T47D (cell line): ENCODE data around the gene BMP8A.
"Not testable (repeated sequence)": the region's sequence is repeated elsewhere in the genome, so short reads cannot be mapped to it uniquely, and the experiment has no call there.

ENCODE experiments used
- DNase-seq, 2 experiments: peaks; one replicate each; pipeline versions ENCODE4 v3.0.0 to v3.0.0-alpha.2; 2011 to 2012; ENCODE audit warnings: low read depth in 1 of 2, low spot score in 1 of 2
- JUND ChIP-seq: IDR thresholded peaks from 2 replicates; pipeline ENCODE4 v1.6.1; 2012; ENCODE audit warnings: low read depth
- in situ Hi-C: cut with HindIII; loops from 2 replicates; pipeline ENCODE4 v1.10.0; 2016; ENCODE audit warnings: low sequenced_read_pairs, low pct_unique_long_range_greater_than_20kb

The BMP8A gene

DNA sequence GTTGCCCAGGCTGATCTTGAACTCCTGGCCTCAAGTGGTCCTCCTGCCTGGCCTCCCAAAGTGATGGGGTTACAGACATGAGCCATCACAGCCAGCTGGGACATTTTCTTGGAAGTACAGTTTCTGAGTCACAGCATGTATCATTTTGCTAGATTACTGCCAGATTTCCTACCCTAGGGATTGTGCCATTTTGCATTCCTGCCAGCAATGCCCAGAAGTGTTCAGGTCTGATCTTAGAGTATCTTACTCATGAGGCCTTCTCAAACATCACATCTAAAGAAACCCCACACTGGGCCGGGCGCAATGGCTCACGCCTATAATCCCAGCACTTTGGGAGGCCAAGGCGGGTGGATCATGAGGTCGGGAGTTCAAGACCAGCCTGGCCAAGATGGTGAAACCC, 10.2 kb downstream of the BMP8A start:
- in situ Hi-C loops = no loop called here
- no peak for DNase-seq
- TF ChIP-seq JUND = no peak

DNA sequence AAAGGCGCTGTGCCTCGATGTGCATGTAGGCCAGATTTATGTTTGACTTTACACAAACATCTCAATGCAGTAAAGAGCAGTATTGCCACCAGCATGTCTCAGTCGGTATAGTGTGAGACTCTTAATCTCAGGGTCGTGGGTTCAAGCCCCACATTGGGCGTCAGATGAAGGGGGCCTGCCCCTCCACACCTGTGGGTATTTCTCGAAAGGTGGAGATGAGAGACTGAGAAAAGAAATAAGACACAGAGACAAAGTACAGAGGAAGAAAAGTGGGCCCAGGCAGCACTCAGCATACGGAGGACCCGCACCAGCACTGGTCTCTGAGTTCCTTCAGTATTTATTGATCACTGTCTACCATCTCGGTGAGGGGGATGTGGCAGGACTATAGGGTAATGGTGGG, 13.0 kb downstream of the BMP8A start:
- DNase-seq, in situ Hi-C loops: not testable (repeated sequence)

DNA sequence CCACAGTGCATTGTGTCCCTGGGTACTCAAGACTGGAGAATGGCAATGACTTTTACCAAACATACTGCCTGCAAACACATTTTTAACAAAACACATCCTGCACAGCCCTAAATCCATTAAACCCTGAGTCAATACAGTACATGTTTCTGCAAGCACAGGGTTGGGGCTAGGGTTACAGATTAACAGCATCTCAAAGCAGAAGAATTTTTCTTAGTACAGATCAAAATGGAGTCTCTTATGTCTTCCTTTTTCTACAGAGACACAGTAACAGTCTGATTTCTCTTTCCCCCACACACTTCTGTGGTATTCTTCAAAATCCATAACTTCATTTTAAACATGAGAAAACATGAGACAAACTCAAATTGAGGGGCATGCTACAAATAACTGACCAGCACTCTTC, 13.9 kb downstream of the BMP8A start:
- DNase-seq = no peak
- in situ Hi-C loops = no loop called here
- no peak for TF ChIP-seq JUND

DNA sequence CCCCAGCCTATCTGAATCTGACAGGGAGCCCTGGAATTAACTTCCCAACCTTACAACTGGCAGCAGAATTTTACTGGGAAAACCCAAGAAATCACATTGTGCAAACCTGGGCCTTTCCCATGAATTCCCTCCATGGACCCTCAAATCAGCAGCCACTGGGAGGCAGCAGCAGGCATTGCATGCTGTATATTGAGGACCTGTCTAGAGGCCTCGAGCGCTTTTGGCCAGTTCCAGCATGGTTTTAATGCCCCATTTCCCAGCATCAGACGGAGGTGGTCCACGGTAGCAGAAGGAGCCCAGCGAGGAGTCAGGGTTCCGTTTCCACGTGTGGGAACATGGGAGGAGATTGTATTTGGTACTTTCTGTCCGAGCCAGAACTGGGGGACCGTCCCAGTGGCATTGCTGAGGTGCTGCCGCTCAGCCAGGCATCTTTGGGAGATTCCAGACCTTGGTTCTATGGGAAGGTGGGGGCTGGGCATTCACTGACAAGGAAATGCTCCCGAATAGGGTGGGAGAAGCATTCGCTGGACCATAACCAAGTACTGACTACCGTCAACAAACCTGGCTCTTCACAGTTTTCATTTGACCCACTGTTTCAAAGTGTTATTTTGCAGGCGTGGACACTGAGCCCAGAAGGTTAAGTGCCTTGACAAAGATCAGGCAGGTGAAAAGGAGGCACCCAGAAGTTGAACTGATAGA, 15.9 kb downstream of the BMP8A start:
- no peak for DNase-seq
- in situ Hi-C loops = no loop called here
- TF ChIP-seq JUND = no peak

DNA sequence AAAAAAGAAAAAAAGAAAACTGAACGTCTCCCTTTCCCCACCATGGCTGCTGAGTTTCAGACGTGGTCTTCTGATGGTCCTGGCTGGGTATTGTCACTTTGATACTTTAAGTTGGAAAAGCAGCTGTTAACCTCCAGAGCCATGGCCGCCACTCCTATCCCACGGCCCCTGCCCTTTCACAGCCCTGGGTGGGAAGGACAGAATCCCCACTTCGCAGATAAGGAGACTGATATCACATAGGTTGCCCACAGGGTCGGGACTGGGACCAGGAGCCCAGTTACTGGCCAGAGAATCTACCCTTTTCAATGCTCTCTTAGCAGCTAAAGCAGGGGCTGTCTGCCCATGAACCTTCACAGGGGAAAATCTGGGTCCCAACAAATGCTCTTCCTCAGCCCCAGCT, 16.8 kb downstream of the BMP8A start:
- no peak for DNase-seq
- in situ Hi-C loops = no loop called here
- TF ChIP-seq JUND = no peak

DNA sequence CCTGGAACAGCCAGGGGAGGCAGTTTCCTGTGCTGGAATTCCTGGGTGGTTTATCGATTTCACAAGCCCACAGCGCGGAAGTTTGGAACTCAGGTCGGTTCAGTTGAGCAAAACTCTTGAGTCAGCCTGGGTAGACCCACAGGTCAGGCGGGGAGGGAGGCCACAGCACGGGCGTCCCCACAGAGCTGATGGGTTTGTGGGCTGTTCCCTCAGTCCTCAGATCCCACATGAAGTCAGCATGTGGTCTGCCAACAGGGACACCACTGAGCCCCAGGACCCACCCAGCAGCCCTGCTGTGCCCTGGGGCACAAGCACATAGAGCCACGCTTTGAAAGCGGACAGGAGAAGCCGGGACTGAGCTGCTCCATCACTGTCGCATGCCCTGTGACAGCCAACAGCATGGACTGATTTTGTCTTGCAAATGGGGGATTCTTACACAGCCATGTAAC, 17.4 kb downstream of the BMP8A start:
- in situ Hi-C loops = no loop called here
- TF ChIP-seq JUND = no peak
- DNase-seq = no peak

DNA sequence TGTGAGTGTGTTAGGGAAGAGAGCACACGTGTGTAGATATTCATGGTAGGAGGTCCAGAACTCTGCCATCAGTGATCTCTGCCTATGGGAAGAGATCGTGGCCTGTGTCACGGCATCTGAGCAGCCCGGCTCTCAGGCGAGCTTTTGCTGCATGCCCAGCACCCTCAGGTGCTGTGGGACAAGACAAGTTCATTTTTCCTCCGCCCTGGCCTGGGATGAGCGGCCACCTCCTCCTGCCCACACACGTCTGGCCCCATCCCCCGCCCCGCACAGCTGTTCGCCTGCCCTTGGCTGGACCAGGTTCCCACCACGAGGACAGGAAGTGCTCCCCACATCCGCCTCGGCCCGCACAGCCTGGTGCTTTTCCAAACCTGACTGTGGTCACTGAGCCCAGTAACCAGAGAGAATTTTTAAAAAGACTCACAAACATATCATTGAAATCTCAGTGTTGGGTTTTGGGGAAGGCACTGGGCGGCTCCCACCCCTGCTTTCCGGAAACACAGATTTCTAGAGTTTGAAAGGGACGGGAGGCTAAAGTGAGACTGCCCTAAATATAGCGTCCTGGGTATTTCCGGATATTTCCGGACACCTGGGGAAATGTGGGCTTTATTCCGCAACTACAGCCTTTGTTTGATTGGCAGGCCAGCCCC, 18.0 kb downstream of the BMP8A start:
- in situ Hi-C loops = no loop called here
- no peak for TF ChIP-seq JUND
- DNase-seq = no peak

DNA sequence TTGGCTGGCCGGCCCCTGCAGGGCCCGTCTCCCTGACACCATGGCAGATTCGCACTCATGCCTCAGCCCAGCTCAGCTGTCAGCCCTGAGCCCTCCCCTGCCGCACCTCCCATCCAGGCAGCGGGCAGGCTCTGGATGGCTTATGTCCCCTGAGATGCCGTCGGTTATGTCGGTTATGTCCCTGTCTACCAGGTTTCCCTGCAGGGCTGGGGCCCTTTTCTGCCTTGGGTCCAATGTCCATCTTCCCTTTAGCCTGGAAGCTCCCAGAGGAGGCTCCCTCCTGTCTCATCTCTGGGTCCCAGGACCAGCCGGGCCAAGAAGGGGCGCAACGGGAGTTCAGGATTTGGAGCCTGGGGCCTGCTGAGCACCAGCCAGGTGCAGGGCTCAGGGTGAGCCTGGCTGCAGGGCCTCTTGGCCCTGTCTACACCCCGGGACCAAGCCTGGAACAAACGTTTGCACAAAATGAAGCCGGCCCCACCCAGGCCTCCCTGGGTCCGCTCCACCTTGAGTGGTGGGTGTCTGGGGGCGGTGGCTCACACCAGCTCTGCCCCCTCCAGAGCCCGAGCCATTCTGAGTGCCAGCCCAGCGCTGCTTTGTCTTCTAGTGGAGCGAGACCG, 19.2 kb downstream of the BMP8A start:
- DNase-seq, in situ Hi-C loops: not testable (repeated sequence)

DNA sequence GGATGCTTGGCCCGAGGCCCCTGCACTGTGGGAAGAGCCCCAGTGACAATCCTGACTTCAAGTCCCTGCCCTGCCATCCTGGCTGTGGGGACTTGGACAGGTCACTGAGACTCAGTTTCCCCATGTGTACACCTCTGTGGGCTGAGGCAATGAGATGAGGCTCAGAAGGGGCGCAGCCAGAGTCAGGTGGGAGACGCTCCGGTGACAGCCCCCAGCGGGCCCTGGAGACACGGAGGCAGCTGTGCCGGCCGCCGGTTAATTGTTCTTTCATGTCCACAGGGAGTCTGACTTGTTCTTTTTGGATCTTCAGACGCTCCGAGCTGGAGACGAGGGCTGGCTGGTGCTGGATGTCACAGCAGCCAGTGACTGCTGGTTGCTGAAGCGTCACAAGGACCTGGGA, 20.0 kb downstream of the BMP8A start:
- in situ Hi-C loops, DNase-seq: not testable (repeated sequence)

DNA sequence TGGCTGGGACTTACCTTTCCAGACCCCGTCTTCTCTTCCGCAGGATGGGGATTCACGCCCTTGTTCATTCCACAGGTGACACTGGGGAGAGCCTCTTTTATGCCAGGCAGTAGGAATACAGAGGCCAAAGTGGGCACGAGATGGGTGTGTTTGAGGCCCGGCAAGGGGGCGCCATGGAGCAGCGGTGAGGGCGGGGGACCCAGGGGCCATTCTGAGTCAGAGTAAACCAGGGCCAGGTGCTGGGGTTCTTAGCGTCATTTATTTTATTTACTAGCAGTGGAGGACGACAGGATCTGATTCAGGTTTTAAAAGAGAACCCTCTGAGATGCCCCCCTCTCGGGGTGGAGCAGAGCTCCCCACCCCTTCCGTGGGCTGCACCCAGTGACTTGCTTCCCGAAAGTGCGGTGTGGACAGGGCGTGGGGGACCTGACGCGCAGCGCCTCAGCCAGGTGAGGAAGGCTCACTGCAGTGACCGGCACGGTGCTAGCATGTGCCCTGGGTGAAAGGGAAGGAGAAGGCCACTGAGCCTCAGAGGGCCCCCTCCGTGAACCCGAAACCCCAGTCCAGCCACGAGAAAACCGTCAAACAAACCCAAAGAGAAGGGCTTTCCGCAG, 20.9 kb downstream of the BMP8A start:
- in situ Hi-C loops = not testable (repeated sequence)

DNA sequence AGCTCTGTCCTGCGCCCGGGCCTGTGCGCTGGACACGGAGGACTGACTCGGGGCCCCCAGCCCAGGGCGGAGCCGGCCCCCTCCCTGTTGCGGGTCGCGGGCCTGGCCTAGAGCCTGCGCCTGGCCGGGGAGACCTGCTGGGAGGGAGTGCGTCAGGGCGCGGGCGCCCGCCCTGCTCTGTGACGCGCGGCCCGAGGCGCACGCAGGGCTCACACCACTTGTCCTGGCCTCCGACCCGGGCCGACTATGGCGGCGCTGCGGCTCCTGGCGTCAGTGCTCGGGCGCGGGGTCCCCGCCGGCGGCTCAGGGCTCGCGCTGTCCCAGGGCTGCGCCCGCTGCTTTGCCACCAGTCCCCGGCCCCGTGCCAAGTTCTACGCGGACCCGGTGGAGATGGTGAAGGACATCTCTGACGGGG, 23.3 kb downstream of the BMP8A start:
- in situ Hi-C loops, DNase-seq: not testable (repeated sequence)

More for the DNA sequence above, 20.9 kb downstream of the BMP8A start:
- DNase-seq = not testable (repeated sequence)

DNA sequence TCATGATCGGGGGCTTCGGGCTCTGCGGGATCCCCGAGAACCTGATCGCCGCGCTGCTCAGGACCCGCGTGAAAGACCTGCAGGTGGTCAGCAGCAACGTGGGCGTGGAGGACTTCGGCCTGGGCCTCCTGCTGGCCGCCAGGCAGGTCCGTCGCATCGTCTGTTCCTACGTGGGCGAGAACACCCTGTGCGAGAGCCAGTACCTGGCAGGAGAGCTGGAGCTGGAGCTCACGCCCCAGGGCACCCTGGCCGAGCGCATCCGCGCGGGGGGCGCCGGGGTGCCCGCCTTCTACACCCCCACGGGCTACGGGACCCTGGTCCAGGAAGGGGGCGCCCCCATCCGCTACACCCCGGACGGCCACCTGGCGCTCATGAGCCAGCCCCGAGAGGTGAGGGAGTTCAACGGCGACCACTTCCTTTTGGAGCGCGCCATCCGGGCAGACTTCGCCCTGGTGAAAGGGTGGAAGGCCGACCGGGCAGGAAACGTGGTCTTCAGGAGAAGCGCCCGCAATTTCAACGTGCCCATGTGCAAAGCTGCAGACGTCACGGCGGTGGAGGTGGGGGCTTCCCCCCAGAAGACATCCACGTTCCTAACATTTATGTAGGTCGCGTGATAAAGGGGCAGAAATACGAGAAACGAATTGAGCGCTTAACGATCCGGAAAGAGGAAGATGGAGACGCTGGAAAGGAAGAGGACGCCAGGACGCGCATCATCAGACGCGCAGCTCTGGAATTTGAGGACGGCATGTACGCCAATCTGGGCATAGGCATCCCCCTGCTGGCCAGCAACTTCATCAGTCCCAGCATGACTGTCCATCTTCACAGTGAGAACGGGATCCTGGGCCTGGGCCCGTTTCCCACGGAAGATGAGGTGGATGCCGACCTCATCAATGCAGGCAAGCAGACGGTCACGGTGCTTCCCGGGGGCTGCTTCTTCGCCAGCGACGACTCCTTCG, 24.0 kb downstream of the BMP8A start:
- in situ Hi-C loops, DNase-seq: not testable (repeated sequence)

DNA sequence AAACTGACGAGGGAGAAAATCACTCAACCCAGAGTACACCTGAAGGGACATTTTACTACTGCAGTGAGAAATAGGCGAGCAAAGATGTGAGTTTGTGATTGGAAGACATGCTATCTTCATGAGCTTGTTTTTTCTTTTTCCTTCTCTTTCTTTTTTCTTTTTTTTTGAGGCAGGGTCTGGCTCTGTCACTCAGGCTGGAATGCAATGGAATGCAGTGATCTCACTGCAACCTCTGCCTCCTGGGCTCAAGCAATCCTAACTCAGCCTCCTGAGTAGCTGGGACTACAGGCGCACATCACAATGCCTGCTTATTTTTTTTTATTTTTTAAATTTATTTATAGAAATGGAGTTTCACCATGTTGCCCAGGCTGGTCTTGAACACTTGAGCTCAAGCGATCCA, 25.4 kb downstream of the BMP8A start:
- in situ Hi-C loops, DNase-seq: not testable (repeated sequence)

DNA sequence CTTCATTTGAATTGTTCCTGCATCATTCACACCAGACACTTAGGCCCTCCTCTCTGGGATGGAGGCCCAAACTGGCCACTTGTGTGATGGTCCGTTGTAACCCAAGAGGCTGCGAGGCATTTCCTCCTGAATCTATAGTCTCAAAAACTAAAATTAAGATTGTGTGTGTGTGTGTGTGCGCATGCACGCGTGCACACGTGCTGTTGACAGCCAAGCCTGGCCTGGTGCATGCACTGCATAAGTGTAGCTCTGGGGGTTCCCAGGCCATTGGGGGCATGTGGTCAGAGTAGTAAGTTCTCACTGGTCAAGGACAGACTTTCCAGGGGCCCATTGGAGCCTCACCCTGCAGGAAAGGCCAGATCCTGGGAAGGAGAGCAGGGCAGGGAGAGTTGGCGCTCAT, 26.5 kb downstream of the BMP8A start:
- in situ Hi-C loops, DNase-seq: not testable (repeated sequence)

DNA sequence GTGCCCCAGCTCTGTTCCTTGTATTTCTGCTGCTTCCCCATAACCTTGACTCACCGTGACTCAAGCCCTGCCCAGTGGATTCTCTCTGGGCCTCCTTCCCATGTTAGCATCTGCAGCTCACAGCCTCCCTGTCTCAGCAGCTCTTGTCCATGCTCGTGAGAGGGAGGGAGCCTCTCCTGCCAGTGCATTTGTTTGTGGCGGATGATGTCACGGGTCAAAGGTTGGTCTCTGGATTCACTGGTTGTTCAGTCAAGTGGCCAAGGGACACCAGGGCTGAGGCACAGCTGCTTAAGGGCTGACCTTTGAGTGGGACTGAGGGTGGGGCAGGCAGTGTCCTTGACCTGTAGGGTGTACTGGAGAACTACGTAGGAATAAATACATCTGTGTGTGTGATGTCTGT, 27.9 kb downstream of the BMP8A start:
- in situ Hi-C loops, DNase-seq: not testable (repeated sequence)

DNA sequence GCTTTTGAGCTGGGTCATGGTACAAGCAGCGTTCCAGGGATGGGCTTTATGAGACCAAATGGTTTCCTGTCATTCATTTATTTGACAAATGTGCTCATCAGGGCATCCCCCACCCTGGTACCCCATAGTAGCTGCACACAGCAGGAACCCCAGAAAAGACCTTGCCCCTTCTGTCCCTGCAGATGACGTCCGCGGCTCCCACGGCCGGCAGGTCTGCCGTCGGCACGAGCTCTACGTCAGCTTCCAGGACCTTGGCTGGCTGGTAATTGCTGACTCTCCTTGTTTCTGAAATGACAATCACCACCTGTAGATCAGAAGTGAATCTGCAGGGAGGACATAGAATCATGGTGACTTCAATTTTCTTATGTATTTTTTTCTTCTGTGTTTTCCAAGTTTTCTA, 30.8 kb downstream of the BMP8A start:
- DNase-seq, in situ Hi-C loops: not testable (repeated sequence)
